HepG2 (cell line): ENCODE results near the gene DNAJC28. TPM values are rescaled to one million over a fixed set of nuclear protein-coding genes. Genes with fewer than 3 reads are reported as not detected.

Experiments used
- ATM ChIP-seq: fragments of 450-650 bp; IDR thresholded peaks from 2 replicates; pipeline ENCODE4 v1.7.1; 2017; ENCODE audit warnings: mild to moderate bottlenecking, borderline replicate concordance
- CREBL2 ChIP-seq: sonication (generic); formaldehyde crosslinking; IDR thresholded peaks from 2 replicates; pipeline ENCODE4 v1.8.1; 2023; ENCODE audit warnings: missing genetic modification reagents, mild to moderate bottlenecking, borderline replicate concordance
- ETV5 ChIP-seq: IDR thresholded peaks from 2 replicates; pipeline ENCODE4 v1.6.1; 2018; ENCODE audit warnings: missing biosample characterization, missing genetic modification reagents, inconsistent platforms, borderline replicate concordance
- FOXO1 ChIP-seq: sonication (generic); formaldehyde crosslinking; IDR thresholded peaks from 2 replicates; pipeline ENCODE4 v1.4.0; 2020; ENCODE audit warnings: missing genetic modification reagents
- HMGXB3 ChIP-seq: sonication (generic); formaldehyde crosslinking; IDR thresholded peaks from 2 replicates; pipeline ENCODE4 v1.4.0; 2020; ENCODE audit warnings: missing genetic modification reagents, borderline replicate concordance
- HMGXB4 ChIP-seq, 2 experiments: sonication (generic) in 1 of 2; formaldehyde crosslinking in 1 of 2; IDR thresholded peaks; 2 replicates each; pipeline versions ENCODE4 v1.4.0 to v1.6.1; 2018 to 2020; ENCODE audit warnings: missing genetic modification reagents in 2 of 2, borderline replicate concordance in 1 of 2, low read depth in 1 of 2, mild to moderate bottlenecking in 1 of 2, missing biosample characterization in 1 of 2
- HNF1B ChIP-seq: sonication (generic); formaldehyde crosslinking; IDR thresholded peaks from 2 replicates; pipeline ENCODE4 v1.5.1; 2020; ENCODE audit warnings: mild to moderate bottlenecking, moderate library complexity, missing genetic modification reagents
- ISL2 ChIP-seq: sonication (generic); formaldehyde crosslinking; IDR thresholded peaks from 2 replicates; pipeline ENCODE4 v1.5.0; 2020; ENCODE audit warnings: missing genetic modification reagents
- KDM4B ChIP-seq: sonication (generic); formaldehyde crosslinking; IDR thresholded peaks from 2 replicates; pipeline ENCODE4 v1.4.0; 2020; ENCODE audit warnings: missing genetic modification reagents
- LBX2 ChIP-seq: sonication (generic); formaldehyde crosslinking; IDR thresholded peaks from 2 replicates; pipeline ENCODE4 v1.5.0; 2020; ENCODE audit warnings: missing genetic modification reagents, mild to moderate bottlenecking, borderline replicate concordance
- MIER2 ChIP-seq: IDR thresholded peaks from 2 replicates; pipeline ENCODE4 v1.6.1; 2016; ENCODE audit warnings: missing biosample characterization, missing genetic modification reagents
- PHF20 ChIP-seq: sonication (generic); formaldehyde crosslinking; IDR thresholded peaks from 2 replicates; pipeline ENCODE4 v1.5.0; 2020; ENCODE audit warnings: mild to moderate bottlenecking, missing genetic modification reagents
- SRSF1 ChIP-seq: fragments of 200-400 bp; formaldehyde crosslinking; optimal IDR thresholded peaks from 2 replicates; pipeline ENCODE3; 2017; ENCODE audit warnings: mild to moderate bottlenecking, low read depth, low read length, moderate library complexity
- TFDP1 ChIP-seq: IDR thresholded peaks from 2 replicates; pipeline ENCODE4 v1.6.1; 2016; ENCODE audit warnings: missing compliant biosample characterization, missing genetic modification reagents, borderline replicate concordance
- ZNF614 ChIP-seq: IDR thresholded peaks from 2 replicates; pipeline ENCODE4 v1.6.1; 2018; ENCODE audit warnings: missing biosample characterization, missing genetic modification reagents, inconsistent platforms, borderline replicate concordance
- ZZZ3 ChIP-seq: sonication (generic); formaldehyde crosslinking; IDR thresholded peaks from 2 replicates; pipeline ENCODE4 v1.4.0; 2020; ENCODE audit warnings: missing genetic modification reagents, mild to moderate bottlenecking, borderline replicate concordance
- polyA plus RNA-seq, 8 experiments: library from polyadenylated mRNA; depleted of rRNA in 3 of 8; stranded (reverse) in 7 of 8; unstranded in 1 of 8; fragments of >200 nt; fragmentation: Illumina TruSeq in 4 of 8; extraction: Trizol in 4 of 8; gene quantifications; 2 replicates each; pipeline versions ENCODE4 v1.2.1 to v1.2.3, GENCODE V29; 2011 to 2016; ENCODE audit warnings: low read depth in 4 of 8, missing spikeins in 1 of 8, mixed read lengths in 1 of 8; ENCODE audit not compliant: insufficient read depth in 1 of 8
- total RNA-seq, 5 experiments: library from RNA; depleted of rRNA; stranded (reverse); fragments of >200 nt; fragmentation: Illumina TruSeq; extraction: Trizol; gene quantifications; 2 replicates each; pipeline ENCODE4 v1.2.3, GENCODE V29; 2016; ENCODE audit warnings: low read depth in 1 of 5

The DNAJC28 gene
- total and polyA plus RNA-seq, 2 of the 13 experiments (the other 11 are each of a cell fraction or from before 2014, with no cell fraction given), result 1.5 to 3.3 TPM

DNA sequence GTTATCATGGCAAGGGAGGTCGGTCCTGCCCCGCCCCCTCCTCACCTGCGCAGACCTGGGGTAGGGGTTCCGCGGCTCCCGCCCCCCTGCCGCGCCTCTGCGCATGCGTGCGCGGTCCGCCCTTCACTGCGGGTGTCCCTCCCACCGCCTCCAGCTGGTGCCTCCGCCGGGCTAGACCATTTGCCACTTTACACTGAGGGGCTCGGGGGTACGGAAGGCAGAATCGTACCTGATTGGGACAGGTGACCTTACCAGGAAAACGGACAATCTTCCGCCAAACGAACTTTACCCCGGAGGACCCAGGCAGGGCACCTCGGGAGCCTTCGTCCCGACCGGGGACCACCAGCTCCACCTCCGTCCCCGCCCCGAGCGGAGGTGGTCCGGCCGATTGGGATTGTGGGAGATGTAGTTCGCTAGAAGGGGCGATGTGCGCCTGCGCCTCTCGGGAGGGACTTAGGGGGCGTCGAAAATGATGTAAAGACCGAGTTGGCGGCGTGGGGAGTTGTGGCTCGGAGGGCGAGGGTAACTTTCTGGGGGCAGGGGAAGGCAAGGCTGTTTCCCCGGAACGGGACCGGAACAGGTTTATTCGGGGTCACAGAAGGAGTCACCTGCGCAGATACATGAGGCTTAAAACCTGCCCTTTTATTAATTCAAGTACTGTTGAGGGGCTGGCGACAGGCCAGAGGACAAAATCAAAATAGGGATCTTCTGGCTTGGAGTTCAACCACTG is at the start of gene DNAJC28 (continued):
- TF ChIP-seq SRSF1 (no peak), HMGXB4 (CRISPR knock-in tag; IDR thresholded peaks at IDR 0.05; ENCODE audit: borderline replicate concordance in 1 of 2, low read depth in 1 of 2) (peak; percentile 8 to 81; a peak in 2 of 4 replicates), ZZZ3 (no peak), HMGXB3 (peak; percentile 27; the same call in 1 of the 2 replicates), LBX2 (no peak), ISL2 (CRISPR knock-in tag) (peak; percentile 58; the same call in 1 of the 2 replicates), CREBL2 (CRISPR knock-in tag) (0 out of 2 replicates have a peak, but pooled peaks have one; percentile 45), TFDP1 (CRISPR knock-in tag) (peak; percentile 62; the same call in 1 of the 2 replicates), ATM (no peak), MIER2 (CRISPR knock-in tag) (no peak), HNF1B (CRISPR knock-in tag) (peak; percentile 85), FOXO1 (CRISPR knock-in tag) (peak; percentile 37; the same call in 1 of the 2 replicates), KDM4B (CRISPR knock-in tag) (no peak), ZNF614 (CRISPR knock-in tag) (peak; percentile 60; the same call in 1 of the 2 replicates), PHF20 (CRISPR knock-in tag) (0 out of 2 replicates have a peak, but pooled peaks have one; percentile 32), ETV5 (no peak; the same call in 1 of the 2 replicates)
